PC-9 (cell line): ENCODE results near the gene LRP1. TPM values are rescaled to one million over a fixed set of nuclear protein-coding genes. Genes with fewer than 3 reads are reported as not detected.

ENCODE experiments used
- BruUV-seq: library from RNA; stranded (reverse); fragments of 400-500 nt; replicated peaks from 2 replicates; lab custom pipeline; 2021; lab: Mats Ljungman, UMichigan
- CTCF ChIA-PET: fragments of 300-600 bp; sonication (Branson Sonifier 250); formaldehyde crosslinking; loops from one replicate; lab custom pipeline; 2022; ENCODE audit warnings: antibody characterized with exemption; lab: Charles Lee
- POLR2A ChIA-PET: fragments of 300-600 bp; sonication (Branson Sonifier 250); formaldehyde crosslinking; loops from one replicate; lab custom pipeline; 2022; ENCODE audit warnings: antibody characterized with exemption; ENCODE audit not compliant: unreplicated experiment; lab: Charles Lee
- DNase-seq, 2 experiments: peaks; one replicate each; pipeline versions ENCODE4 v3.0.0 to v3.0.0-alpha.2; 2015 to 2022; ENCODE audit warnings: mixed read lengths in 1 of 2
- H2AFZ ChIP-seq: fragments of 200-600 bp; sonication (generic); 2 replicates; pipeline ENCODE4 v1.8.1; 2017; ENCODE audit warnings: antibody characterized with exemption
- H3F3A ChIP-seq: fragments of 200-600 bp; sonication (generic); 2 replicates; pipeline ENCODE4 v1.8.1; 2017; ENCODE audit warnings: antibody characterized with exemption, mild to moderate bottlenecking, low read depth; ENCODE audit not compliant: insufficient read depth
- H3K27ac ChIP-seq: fragments of 200-600 bp; sonication (generic); 2 replicates; pipeline ENCODE4 v1.6.1; 2016; ENCODE audit warnings: mixed run types
- H3K27me3 ChIP-seq: fragments of 200-600 bp; sonication (generic); 2 replicates; pipeline ENCODE4 v1.6.1; 2016; ENCODE audit warnings: low read depth, mixed run types; ENCODE audit not compliant: insufficient read depth
- H3K36me3 ChIP-seq: fragments of 200-600 bp; sonication (generic); 2 replicates; pipeline ENCODE4 v1.6.1; 2016; ENCODE audit warnings: low read depth, mixed run types
- H3K4me1 ChIP-seq: fragments of 200-600 bp; sonication (generic); replicated peaks from 2 replicates; pipeline ENCODE4 v1.6.1; 2016; ENCODE audit warnings: mixed run types; ENCODE audit not compliant: insufficient read depth
- H3K4me2 ChIP-seq: fragments of 200-600 bp; sonication (generic); 2 replicates; pipeline ENCODE4 v1.6.1; 2017; ENCODE audit warnings: mixed run types
- H3K4me3 ChIP-seq: fragments of 200-600 bp; sonication (generic); 2 replicates; pipeline ENCODE4 v1.6.1; 2016; ENCODE audit warnings: mixed run types
- H3K79me2 ChIP-seq: fragments of 200-600 bp; sonication (generic); 2 replicates; pipeline ENCODE4 v1.6.1; 2017; ENCODE audit warnings: low read depth, mixed run types
- H3K9me2 ChIP-seq: fragments of 200-600 bp; sonication (generic); 2 replicates; pipeline ENCODE4 v1.8.1; 2017; ENCODE audit warnings: mild to moderate bottlenecking; ENCODE audit not compliant: insufficient read depth
- H3K9me3 ChIP-seq: fragments of 200-600 bp; sonication (generic); 2 replicates; pipeline ENCODE4 v1.8.1; 2016; ENCODE audit warnings: low read depth; ENCODE audit not compliant: insufficient read depth
- H4K20me1 ChIP-seq: fragments of 200-600 bp; sonication (generic); 2 replicates; pipeline ENCODE4 v1.8.1; 2017; ENCODE audit not compliant: insufficient read depth
- EZH2 ChIP-seq: fragments of 200-600 bp; sonication (generic); IDR thresholded peaks from 2 replicates; pipeline ENCODE4 v1.8.0; 2017; ENCODE audit warnings: antibody characterized with exemption, low read depth
- intact Hi-C: fragments of 100-400 bp; cut with micrococcal nuclease; formaldehyde crosslinking; loops from one replicate; pipeline ENCODE4 v1.10.0; 2022; ENCODE audit not compliant: unreplicated experiment
- total RNA-seq: library from RNA; stranded (reverse); gene quantifications from 2 replicates; pipeline ENCODE4 v1.2.3, GENCODE V29; 2021
- TF ChIP-seq, protein P1 (sequence below): fragments of 200-600 bp; sonication (generic); conservative IDR thresholded peaks from 2 replicates; pipeline ENCODE4 v1.6.1; 2017; ENCODE audit warnings: mixed run types, antibody characterized with exemption, mild to moderate bottlenecking, moderate library complexity

The LRP1 gene
- total RNA-seq, 1 experiment from 2014 or later = 51.4 TPM

DNA sequence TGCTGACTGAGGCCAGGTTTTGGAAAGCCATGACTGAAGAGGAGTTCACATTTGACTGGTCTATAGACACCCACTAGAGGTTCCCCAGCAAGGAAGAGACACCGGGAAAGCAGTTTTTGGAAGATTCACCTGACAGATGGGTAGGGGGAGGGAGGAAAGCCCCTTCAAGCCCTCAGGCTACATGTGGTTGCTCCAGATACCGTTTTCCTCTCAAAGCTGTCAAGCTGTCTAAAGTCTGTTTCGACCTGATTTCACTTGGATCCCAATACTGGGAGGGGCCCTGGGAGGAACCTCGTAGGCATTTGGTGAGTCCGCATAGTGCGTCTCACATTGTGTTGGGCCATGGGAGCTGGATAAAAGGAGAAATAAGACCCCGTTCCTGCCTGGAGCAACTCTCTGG lies 1.7 kb upstream of the LRP1 start:
- Histone ChIP-seq H3K9me3 (no peaks in the 10 kb centered on the region), H3K27me3 (no peaks in the 10 kb centered on the region), H4K20me1 (no peaks in the 10 kb centered on the region), H2AFZ (peak overlapping the region; percentile 98; the same call in 1 of the 2 replicates), H3K36me3 (no peaks in the 10 kb centered on the region), H3K4me1 (peaks cover 8% of the 10 kb centered on the region), H3K79me2 (no peaks in the 10 kb centered on the region), H3K4me2 (peak overlapping the region; percentile 87), H3K4me3 (peak overlapping the region; percentile 97), H3F3A (peaks cover 15% of the 10 kb centered on the region), H3K9me2 (no peaks in the 10 kb centered on the region), H3K27ac (no peak overlapping the region)
- no peak for DNase-seq
- POLR2A ChIA-PET = no interaction called here
- CTCF ChIA-PET = interaction anchor here (0.6 to 2.4 kb wide), 3 partner anchors 49 to 57 kb away, joined by 3 to 40 read pairs (median 13); no protein-coding TSS in a partner anchor
- intact Hi-C loops = no loop called here
- TF ChIP-seq, protein P1, sequence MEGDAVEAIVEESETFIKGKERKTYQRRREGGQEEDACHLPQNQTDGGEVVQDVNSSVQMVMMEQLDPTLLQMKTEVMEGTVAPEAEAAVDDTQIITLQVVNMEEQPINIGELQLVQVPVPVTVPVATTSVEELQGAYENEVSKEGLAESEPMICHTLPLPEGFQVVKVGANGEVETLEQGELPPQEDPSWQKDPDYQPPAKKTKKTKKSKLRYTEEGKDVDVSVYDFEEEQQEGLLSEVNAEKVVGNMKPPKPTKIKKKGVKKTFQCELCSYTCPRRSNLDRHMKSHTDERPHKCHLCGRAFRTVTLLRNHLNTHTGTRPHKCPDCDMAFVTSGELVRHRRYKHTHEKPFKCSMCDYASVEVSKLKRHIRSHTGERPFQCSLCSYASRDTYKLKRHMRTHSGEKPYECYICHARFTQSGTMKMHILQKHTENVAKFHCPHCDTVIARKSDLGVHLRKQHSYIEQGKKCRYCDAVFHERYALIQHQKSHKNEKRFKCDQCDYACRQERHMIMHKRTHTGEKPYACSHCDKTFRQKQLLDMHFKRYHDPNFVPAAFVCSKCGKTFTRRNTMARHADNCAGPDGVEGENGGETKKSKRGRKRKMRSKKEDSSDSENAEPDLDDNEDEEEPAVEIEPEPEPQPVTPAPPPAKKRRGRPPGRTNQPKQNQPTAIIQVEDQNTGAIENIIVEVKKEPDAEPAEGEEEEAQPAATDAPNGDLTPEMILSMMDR = no peak
- no peak for TF ChIP-seq EZH2
- BruUV-seq = no TSS peak

DNA sequence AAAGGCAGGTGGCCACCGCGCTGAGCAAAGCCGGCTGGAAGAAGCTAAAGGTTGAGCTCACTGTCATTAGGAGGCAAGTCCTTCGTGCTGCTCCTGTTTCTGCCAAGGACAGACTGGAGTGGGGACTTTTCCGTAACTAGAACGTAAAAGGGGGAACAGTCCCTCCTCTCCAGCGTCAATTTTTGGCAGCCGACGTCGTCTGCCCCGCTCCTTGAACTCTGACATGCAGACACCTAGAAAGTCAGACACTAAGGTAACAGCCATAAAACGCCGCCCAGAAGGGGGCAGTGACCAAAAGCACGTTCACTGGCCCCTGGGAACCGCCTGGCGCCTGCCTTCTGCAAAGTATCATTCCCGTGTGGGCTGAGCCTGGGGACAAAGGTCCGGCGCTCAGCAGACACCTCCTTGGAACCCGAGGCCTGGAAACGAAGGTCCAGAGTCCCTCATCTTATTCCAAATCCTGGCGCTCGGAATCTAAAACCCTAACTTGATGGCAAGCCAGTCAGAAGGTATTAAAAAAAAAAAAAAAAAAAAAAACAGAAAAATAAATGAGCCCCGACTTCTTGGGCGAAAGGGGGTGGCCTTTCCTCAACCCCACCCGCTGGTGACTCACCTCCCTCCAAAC lies 1.1 kb upstream of the LRP1 start:
- Histone ChIP-seq H3K4me1 (peaks cover 8% of the 10 kb centered on the region), H3K4me3 (peak overlapping the region; percentile 97), H3K36me3 (no peaks in the 10 kb centered on the region), H4K20me1 (no peaks in the 10 kb centered on the region), H3K9me3 (no peaks in the 10 kb centered on the region), H3K4me2 (peak overlapping the region; percentile 87), H3K27ac (peak overlapping the region; percentile 44), H3F3A (peaks cover 15% of the 10 kb centered on the region), H3K79me2 (no peaks in the 10 kb centered on the region), H2AFZ (peak overlapping the region; percentile 98), H3K27me3 (no peaks in the 10 kb centered on the region), H3K9me2 (no peaks in the 10 kb centered on the region)
- ChIA-PET CTCF (interaction anchor here (0.6 to 2.4 kb wide), 9 partner anchors 9 to 126 kb away, joined by 3 to 40 read pairs (median 10); partner anchors contain the start of gene STAT6), POLR2A (interaction anchor here (0.5 to 1.8 kb wide), 7 partner anchors 15 to 466 kb away, joined by 3 to 27 read pairs (median 9); partner anchors contain the start of gene NAB2)
- DNase-seq = peak; percentile 71 to 77
- intact Hi-C loops = loop anchor here (1.0 kb wide), 3 partner anchors 38 to 116 kb away; partner anchors contain the start of gene NAB2
- TF ChIP-seq EZH2 = no peak
- TF ChIP-seq, protein P1 = peak; percentile 60
- TSS peak; percentile 77 for BruUV-seq

DNA sequence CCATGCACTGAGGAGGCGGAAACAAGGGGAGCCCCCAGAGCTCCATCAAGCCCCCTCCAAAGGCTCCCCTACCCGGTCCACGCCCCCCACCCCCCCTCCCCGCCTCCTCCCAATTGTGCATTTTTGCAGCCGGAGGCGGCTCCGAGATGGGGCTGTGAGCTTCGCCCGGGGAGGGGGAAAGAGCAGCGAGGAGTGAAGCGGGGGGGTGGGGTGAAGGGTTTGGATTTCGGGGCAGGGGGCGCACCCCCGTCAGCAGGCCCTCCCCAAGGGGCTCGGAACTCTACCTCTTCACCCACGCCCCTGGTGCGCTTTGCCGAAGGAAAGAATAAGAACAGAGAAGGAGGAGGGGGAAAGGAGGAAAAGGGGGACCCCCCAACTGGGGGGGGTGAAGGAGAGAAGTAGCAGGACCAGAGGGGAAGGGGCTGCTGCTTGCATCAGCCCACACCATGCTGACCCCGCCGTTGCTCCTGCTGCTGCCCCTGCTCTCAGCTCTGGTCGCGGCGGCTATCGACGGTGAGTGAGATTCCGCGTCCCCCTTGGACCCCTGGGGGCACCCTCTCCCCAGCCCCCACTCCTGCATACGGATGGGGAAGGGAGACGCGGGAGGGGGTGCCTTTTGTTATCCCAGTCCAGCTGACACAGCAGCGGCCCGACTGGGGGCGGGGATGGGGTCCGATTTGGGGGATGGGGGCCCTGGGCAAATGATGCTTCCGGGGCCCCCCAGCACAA lies 400 bp downstream of the LRP1 start:
- Histone ChIP-seq H3K27me3 (no peaks in the 10 kb centered on the region), H3K9me3 (no peaks in the 10 kb centered on the region), H3K9me2 (no peaks in the 10 kb centered on the region), H3F3A (peaks cover 15% of the 10 kb centered on the region), H3K79me2 (no peaks in the 10 kb centered on the region), H2AFZ (peak overlapping the region; percentile 52; the same call in 1 of the 2 replicates), H3K36me3 (no peaks in the 10 kb centered on the region), H3K4me1 (peaks cover 8% of the 10 kb centered on the region), H4K20me1 (no peaks in the 10 kb centered on the region), H3K4me3 (peak overlapping the region; percentile 97; the same call in 1 of the 2 replicates), H3K27ac (no peak overlapping the region), H3K4me2 (peak overlapping the region; percentile 87)
- TF ChIP-seq EZH2 = no peak
- TF ChIP-seq, protein P1 = no peak
- no peak for DNase-seq
- intact Hi-C loops = no loop called here
- ChIA-PET POLR2A (interaction anchor here (0.6 to 1.8 kb wide), 10 partner anchors 17 to 939 kb away, joined by 3 to 19 read pairs (median 8); partner anchors contain the start of genes SMARCC2 and STAT6), CTCF (interaction anchor here (0.6 to 2.4 kb wide), 12 partner anchors 16 to 148 kb away, joined by 3 to 40 read pairs (median 5); partner anchors contain the start of gene STAC3)
- no TSS peak for BruUV-seq
